HepG2 (cell line): ENCODE measurements around the gene TBL2. TPM values are rescaled to one million over a fixed set of nuclear protein-coding genes. Genes with fewer than 3 reads are reported as not detected.

Source experiments
- ATF1 ChIP-seq: IDR thresholded peaks from 2 replicates; pipeline ENCODE4 v1.6.1; 2016; ENCODE audit warnings: mild to moderate bottlenecking, control low read depth
- ATF3 ChIP-seq: sonication (generic); formaldehyde crosslinking; IDR thresholded peaks from 2 replicates; pipeline ENCODE4 v1.4.0; 2020; ENCODE audit warnings: missing genetic modification reagents
- HNF1A ChIP-seq, 2 experiments: sonication (generic) in 1 of 2; formaldehyde crosslinking in 1 of 2; IDR thresholded peaks; 2 replicates each; pipeline versions ENCODE4 v1.4.0 to v1.6.1; 2016 to 2020; ENCODE audit warnings: borderline replicate concordance in 1 of 2, low read depth in 1 of 2, mild to moderate bottlenecking in 1 of 2, missing genetic modification reagents in 1 of 2
- JUN ChIP-seq: sonication (generic); formaldehyde crosslinking; IDR thresholded peaks from 2 replicates; pipeline ENCODE4 v1.4.0; 2020; ENCODE audit warnings: mild to moderate bottlenecking, missing genetic modification reagents
- KDM5A ChIP-seq: fragments of 200-600 bp; sonication (generic); IDR thresholded peaks from 2 replicates; pipeline ENCODE4 v1.7.0; 2018; ENCODE audit warnings: antibody characterized with exemption, mild to moderate bottlenecking, low read length, borderline replicate concordance
- KLF11 ChIP-seq: IDR thresholded peaks from 2 replicates; pipeline ENCODE4 v1.6.1; 2016; ENCODE audit warnings: missing compliant biosample characterization
- MAFG ChIP-seq: sonication (generic); formaldehyde crosslinking; IDR thresholded peaks from 2 replicates; pipeline ENCODE4 v1.5.1; 2020; ENCODE audit warnings: mild to moderate bottlenecking, missing genetic modification reagents
- MTF1 ChIP-seq: sonication (generic); formaldehyde crosslinking; IDR thresholded peaks from 2 replicates; pipeline ENCODE4 v1.5.0; 2020; ENCODE audit warnings: missing genetic modification reagents
- MXD1 ChIP-seq: sonication (generic); formaldehyde crosslinking; IDR thresholded peaks from 2 replicates; pipeline ENCODE4 v1.4.0; 2020; ENCODE audit warnings: mild to moderate bottlenecking, missing genetic modification reagents
- NCOA5 ChIP-seq: sonication (generic); formaldehyde crosslinking; IDR thresholded peaks from 2 replicates; pipeline ENCODE4 v1.4.0; 2020; ENCODE audit warnings: missing genetic modification reagents
- PAWR ChIP-seq: sonication (generic); formaldehyde crosslinking; IDR thresholded peaks from 2 replicates; pipeline ENCODE4 v1.4.0; 2020; ENCODE audit warnings: missing genetic modification reagents, mild to moderate bottlenecking, borderline replicate concordance
- PRPF4 ChIP-seq: fragments of 200-400 bp; formaldehyde crosslinking; IDR thresholded peaks from 2 replicates; pipeline ENCODE4 v1.6.1; 2016; ENCODE audit warnings: low read length, low read depth; ENCODE audit not compliant: poor library complexity, severe bottlenecking
- RBM39 ChIP-seq: fragments of 200-400 bp; formaldehyde crosslinking; IDR thresholded peaks from one replicate; pipeline ENCODE4 v1.6.1; 2018; ENCODE audit warnings: antibody characterized with exemption, mild to moderate bottlenecking, low read depth, low read length; ENCODE audit not compliant: poor library complexity, severe bottlenecking
- SATB2 ChIP-seq: sonication (generic); formaldehyde crosslinking; IDR thresholded peaks from 2 replicates; pipeline ENCODE4 v1.5.0; 2020; ENCODE audit warnings: missing genetic modification reagents
- YY1 ChIP-seq: IDR thresholded peaks from 2 replicates; pipeline ENCODE4 v1.6.1; 2011; ENCODE audit warnings: low read length, low read depth, moderate library complexity, mild to moderate bottlenecking; ENCODE audit not compliant: insufficient read depth, insufficient replicate concordance
- ZFP36 ChIP-seq: fragments of 150-350 bp; IDR thresholded peaks from 2 replicates; pipeline ENCODE4 v1.6.1; 2018; ENCODE audit warnings: borderline replicate concordance, low read length, low read depth; ENCODE audit not compliant: partially characterized antibody
- ZFP82 ChIP-seq: sonication (generic); formaldehyde crosslinking; IDR thresholded peaks from 2 replicates; pipeline ENCODE4 v1.5.1; 2020; ENCODE audit warnings: mild to moderate bottlenecking, missing genetic modification reagents, borderline replicate concordance
- ZNF253 ChIP-seq: sonication (generic); formaldehyde crosslinking; IDR thresholded peaks from 2 replicates; pipeline ENCODE4 v1.8.0; 2022; ENCODE audit warnings: mild to moderate bottlenecking, missing genetic modification reagents, borderline replicate concordance
- ZNF256 ChIP-seq: sonication (generic); formaldehyde crosslinking; conservative IDR thresholded peaks from 2 replicates; pipeline ENCODE4 v1.4.0; 2020; ENCODE audit warnings: missing genetic modification reagents
- ZNF333 ChIP-seq: sonication (generic); formaldehyde crosslinking; IDR thresholded peaks from 2 replicates; pipeline ENCODE4 v1.4.0; 2020; ENCODE audit warnings: mild to moderate bottlenecking, missing genetic modification reagents, borderline replicate concordance
- ZNF33B ChIP-seq: sonication (generic); formaldehyde crosslinking; IDR thresholded peaks from 2 replicates; pipeline ENCODE4 v1.5.1; 2020; ENCODE audit warnings: mild to moderate bottlenecking, missing genetic modification reagents
- ZNF460 ChIP-seq: sonication (generic); formaldehyde crosslinking; IDR thresholded peaks from 2 replicates; pipeline ENCODE4 v1.5.1; 2020; ENCODE audit warnings: missing genetic modification reagents, mild to moderate bottlenecking, borderline replicate concordance
- ZNF549 ChIP-seq: sonication (generic); formaldehyde crosslinking; IDR thresholded peaks from 2 replicates; pipeline ENCODE4 v1.5.0; 2020; ENCODE audit warnings: missing genetic modification reagents
- ZNF644 ChIP-seq: IDR thresholded peaks from 2 replicates; pipeline ENCODE4 v1.6.1; 2016; ENCODE audit warnings: low read depth
- ZNF713 ChIP-seq: sonication (generic); formaldehyde crosslinking; IDR thresholded peaks from 2 replicates; pipeline ENCODE4 v1.4.0; 2020; ENCODE audit warnings: mild to moderate bottlenecking, missing genetic modification reagents
- polyA plus RNA-seq, 8 experiments: library from polyadenylated mRNA; depleted of rRNA in 3 of 8; stranded (reverse) in 7 of 8; unstranded in 1 of 8; fragments of >200 nt; fragmentation: Illumina TruSeq in 4 of 8; extraction: Trizol in 4 of 8; gene quantifications; 2 replicates each; pipeline versions ENCODE4 v1.2.1 to v1.2.3, GENCODE V29; 2011 to 2016; ENCODE audit warnings: low read depth in 4 of 8, missing spikeins in 1 of 8, mixed read lengths in 1 of 8; ENCODE audit not compliant: insufficient read depth in 1 of 8
- total RNA-seq, 5 experiments: library from RNA; depleted of rRNA; stranded (reverse); fragments of >200 nt; fragmentation: Illumina TruSeq; extraction: Trizol; gene quantifications; 2 replicates each; pipeline ENCODE4 v1.2.3, GENCODE V29; 2016; ENCODE audit warnings: low read depth in 1 of 5

The TBL2 gene
- total and polyA plus RNA-seq, 2 of the 13 experiments (the other 11 are each of a cell fraction or from before 2014, with no cell fraction given): 43.4 to 47.2 TPM

- no peak for TF ChIP-seq ATF1 (CRISPR knock-in tag)
- no peak for TF ChIP-seq SATB2 (CRISPR knock-in tag)
- TF ChIP-seq YY1: peak; percentile 87
- no peak for TF ChIP-seq ZNF713 (CRISPR knock-in tag)
- no peak for TF ChIP-seq ZNF644 (CRISPR knock-in tag)
- TF ChIP-seq ZFP82: 0 out of 2 replicates have a peak, but pooled peaks have one; percentile 26
- no peak for TF ChIP-seq NCOA5 (CRISPR knock-in tag)
- TF ChIP-seq KLF11 (CRISPR knock-in tag): no peak
- no peak for TF ChIP-seq PRPF4
- no peak; the same call in 1 of the 2 replicates for TF ChIP-seq ZNF33B (CRISPR knock-in tag)
- no peak for TF ChIP-seq KDM5A
- TF ChIP-seq HNF1A (IDR thresholded peaks at IDR 0.05; ENCODE audit: low read depth): no peak
- no peak; the same call in 1 of the 2 replicates for TF ChIP-seq HNF1A (CRISPR knock-in tag; IDR thresholded peaks at IDR 0.05; ENCODE audit: borderline replicate concordance)
- peak; percentile 66; the same call in 1 of the 2 replicates for TF ChIP-seq MTF1 (CRISPR knock-in tag)
- TF ChIP-seq ZNF333 (CRISPR knock-in tag): no peak
- peak; percentile 67 for TF ChIP-seq RBM39
- no peak for TF ChIP-seq JUN
- TF ChIP-seq ZFP36: no peak
- no peak for TF ChIP-seq ZNF256 (CRISPR knock-in tag)
- TF ChIP-seq ZNF549: peak; percentile 82; the same call in 1 of the 2 replicates
- TF ChIP-seq MXD1 (CRISPR knock-in tag): peak; percentile 21; the same call in 1 of the 2 replicates
- TF ChIP-seq MAFG (CRISPR knock-in tag): no peak
- TF ChIP-seq ATF3: peak; percentile 65; the same call in 1 of the 2 replicates
- TF ChIP-seq ZNF460: no peak
- TF ChIP-seq PAWR: no peak
- no peak for TF ChIP-seq ZNF253 (CRISPR knock-in tag)
Measured at GRCh38 chr7:73623798-73624668, 45.7 kb upstream of the TBL2 start, which contains the start of gene MLXIPL (continued).
